HepG2 (cell line): ENCODE measurements around the gene INO80C. TPM values are rescaled to one million over a fixed set of nuclear protein-coding genes. Genes with fewer than 3 reads are reported as not detected.

Experiments used
- ATAC-seq: fragments of 200-7000 bp; cut with Tn5 transposase; 3 replicates; pipeline ENCODE4 v1.9.1; 2020; ENCODE audit warnings: mild to moderate bottlenecking, moderate library complexity
- BruUV-seq: library from RNA; stranded (reverse); fragments of 400-500 nt; replicated peaks from 2 replicates; lab custom pipeline; 2021; lab: Mats Ljungman, UMichigan
- CTCF ChIA-PET: fragments of 300-600 bp; formaldehyde crosslinking; extraction: SDS; loops from one replicate; lab custom pipeline; 2021; ENCODE audit warnings: low total read pairs, inconsistent platforms, low intra/inter-chr PET ratio; lab: Yijun Ruan, JAX
- POLR2A ChIA-PET: fragments of 350-600 bp; sonication (Branson Sonifier 250); formaldehyde crosslinking; loops from one replicate; lab custom pipeline; 2020; ENCODE audit warnings: antibody characterized with exemption, inconsistent platforms; lab: Yijun Ruan, JAX
- DNase-seq: peaks from one replicate; pipeline ENCODE4 v3.0.0-alpha.2; 2015; ENCODE audit warnings: low spot score
- FAIRE-seq: peaks from 3 replicates; lab custom pipeline; 2011; peaks lifted over from hg19 to GRCh38; lab: Jason Lieb, UNC
- H2AFZ ChIP-seq: one replicate; pipeline ENCODE4 v1.6.1; 2011; ENCODE audit warnings: low read length, inconsistent platforms
- H3K27ac ChIP-seq: fragments of 300-600 bp; 3 replicates; pipeline ENCODE4 v1.8.0; 2011; ENCODE audit warnings: mixed run types, mild to moderate bottlenecking, mixed read lengths, low read length, inconsistent platforms; ENCODE audit not compliant: insufficient read depth; ENCODE audit errors: extremely low read length
- H3K27me3 ChIP-seq, 2 experiments: fragments of 200-600 bp in 1 of 2; 2 replicates in 1 of 2; 3 replicates in 1 of 2; pipeline versions ENCODE4 v1.6.0 to v1.8.0; 2011; ENCODE audit warnings: low read length in 2 of 2, mild to moderate bottlenecking in 2 of 2, moderate library complexity in 2 of 2, inconsistent platforms in 1 of 2; ENCODE audit not compliant: insufficient read depth in 2 of 2, control insufficient read depth in 1 of 2
- H3K36me3 ChIP-seq, 2 experiments: fragments of 200-600 bp in 1 of 2; replicated peaks in 1 of 2; 2 replicates in 1 of 2; 3 replicates in 1 of 2; pipeline versions ENCODE4 v1.5.1 to v1.8.0; 2011; ENCODE audit warnings: low read length in 2 of 2, inconsistent platforms in 1 of 2; ENCODE audit not compliant: insufficient read depth in 2 of 2, control insufficient read depth in 1 of 2
- H3K4me1 ChIP-seq: 2 replicates; pipeline ENCODE4 v1.5.1; 2012; ENCODE audit warnings: low read length, inconsistent platforms; ENCODE audit not compliant: insufficient read depth
- H3K4me2 ChIP-seq: 2 replicates; pipeline ENCODE4 v1.6.0; 2011; ENCODE audit warnings: low read depth, low read length, inconsistent platforms
- H3K4me3 ChIP-seq, 3 experiments: fragments of 200-600 bp in 1 of 3; sonication (generic), shearing (Covaris generic) in 1 of 3; replicated peaks in 1 of 3; 2 replicates each; pipeline ENCODE4 v1.5.1; 2011 to 2016; ENCODE audit warnings: low read length in 3 of 3, inconsistent platforms in 2 of 3, low read depth in 2 of 3, mild to moderate bottlenecking in 2 of 3, control low read depth in 1 of 3, mixed read lengths in 1 of 3; ENCODE audit not compliant: insufficient read depth in 1 of 3
- H3K79me2 ChIP-seq: one replicate; pipeline ENCODE4 v1.6.1; 2011; ENCODE audit warnings: low read length, inconsistent platforms; ENCODE audit not compliant: insufficient read depth
- H3K9ac ChIP-seq: 2 replicates; pipeline ENCODE4 v1.6.0; 2011; ENCODE audit warnings: mild to moderate bottlenecking, low read depth, low read length, inconsistent platforms; ENCODE audit not compliant: insufficient read depth
- H3K9me3 ChIP-seq: 2 replicates; pipeline ENCODE4 v1.5.1; 2012; ENCODE audit warnings: mild to moderate bottlenecking, low read length
- H4K20me1 ChIP-seq: 2 replicates; pipeline ENCODE4 v1.6.0; 2011; ENCODE audit warnings: inconsistent platforms, mild to moderate bottlenecking, low read length, moderate library complexity; ENCODE audit not compliant: insufficient read depth
- BRD4 ChIP-seq: sonication (generic); formaldehyde crosslinking; IDR thresholded peaks from 2 replicates; pipeline ENCODE4 v1.4.0; 2020; ENCODE audit warnings: missing genetic modification reagents
- MAFF ChIP-seq: IDR thresholded peaks from 2 replicates; pipeline ENCODE4 v1.6.1; 2011; ENCODE audit warnings: low read depth, low read length, improper control_type of control experiment
- MAFK ChIP-seq, 2 experiments: IDR thresholded peaks in 1 of 2; conservative IDR thresholded peaks in 1 of 2; 2 replicates each; pipeline ENCODE4 v1.6.1; 2011; ENCODE audit warnings: improper control_type of control experiment in 2 of 2, low read length in 2 of 2
- MTF1 ChIP-seq: sonication (generic); formaldehyde crosslinking; IDR thresholded peaks from 2 replicates; pipeline ENCODE4 v1.5.0; 2020; ENCODE audit warnings: missing genetic modification reagents
- NCOA5 ChIP-seq: sonication (generic); formaldehyde crosslinking; IDR thresholded peaks from 2 replicates; pipeline ENCODE4 v1.4.0; 2020; ENCODE audit warnings: missing genetic modification reagents
- NFE2L2 ChIP-seq: fragments of 150-350 bp; IDR thresholded peaks from 2 replicates; pipeline ENCODE4 v1.6.1; 2014; ENCODE audit warnings: low read length
- PAWR ChIP-seq: sonication (generic); formaldehyde crosslinking; IDR thresholded peaks from 2 replicates; pipeline ENCODE4 v1.4.0; 2020; ENCODE audit warnings: missing genetic modification reagents, mild to moderate bottlenecking, borderline replicate concordance
- RELA ChIP-seq: sonication (generic); formaldehyde crosslinking; IDR thresholded peaks from 2 replicates; pipeline ENCODE4 v1.4.0; 2020; ENCODE audit warnings: missing genetic modification reagents
- SIX4 ChIP-seq: sonication (generic); formaldehyde crosslinking; IDR thresholded peaks from 2 replicates; pipeline ENCODE4 v1.4.0; 2020; ENCODE audit warnings: missing genetic modification reagents
- SP1 ChIP-seq, 2 experiments: fragments of 450-650 bp in 1 of 2; sonication (generic) in 1 of 2; formaldehyde crosslinking in 1 of 2; IDR thresholded peaks; 2 replicates each; pipeline versions ENCODE4 v1.4.0 to v1.6.1; 2016 to 2020; ENCODE audit warnings: missing genetic modification reagents in 1 of 2
- THRA ChIP-seq: sonication (generic); formaldehyde crosslinking; IDR thresholded peaks from 2 replicates; pipeline ENCODE4 v1.4.0; 2020; ENCODE audit warnings: missing genetic modification reagents, borderline replicate concordance
- ZNF101 ChIP-seq: sonication (generic); formaldehyde crosslinking; IDR thresholded peaks from 2 replicates; pipeline ENCODE4 v1.4.0; 2020; ENCODE audit warnings: mild to moderate bottlenecking, low read depth, missing genetic modification reagents, borderline replicate concordance
- ZNF121 ChIP-seq: sonication (generic); formaldehyde crosslinking; IDR thresholded peaks from 2 replicates; pipeline ENCODE4 v1.5.0; 2020; ENCODE audit warnings: mild to moderate bottlenecking, missing genetic modification reagents
- ZNF3 ChIP-seq: IDR thresholded peaks from 2 replicates; pipeline ENCODE4 v1.7.0; 2017; ENCODE audit warnings: inconsistent platforms
- ZNF550 ChIP-seq: sonication (generic); formaldehyde crosslinking; IDR thresholded peaks from 2 replicates; pipeline ENCODE4 v1.4.0; 2020; ENCODE audit warnings: mild to moderate bottlenecking, missing genetic modification reagents, borderline replicate concordance
- ZNF782 ChIP-seq: sonication (generic); formaldehyde crosslinking; IDR thresholded peaks from 2 replicates; pipeline ENCODE4 v1.4.0; 2020; ENCODE audit warnings: missing genetic modification reagents, mild to moderate bottlenecking, borderline replicate concordance
- ZSCAN22 ChIP-seq: sonication (generic); formaldehyde crosslinking; IDR thresholded peaks from 2 replicates; pipeline ENCODE4 v1.4.0; 2020; ENCODE audit warnings: mild to moderate bottlenecking, missing genetic modification reagents
- ZSCAN25 ChIP-seq: sonication (generic); formaldehyde crosslinking; IDR thresholded peaks from 2 replicates; pipeline ENCODE4 v1.8.0; 2022; ENCODE audit warnings: mild to moderate bottlenecking, missing genetic modification reagents
- WGBS: methylation state at CpG from one replicate; pipeline ENCODE4 v1.1.6; 2017; ENCODE audit warnings: low lambda C conversion rate; 5-methylcytosine and 5-hydroxymethylcytosine counted together
- in situ Hi-C: cut with HindIII; loops from 2 replicates; pipeline ENCODE4 v1.10.0; 2017; ENCODE audit warnings: low pct_unique_long_range_greater_than_20kb; ENCODE audit not compliant: extremely low pct_ligation_motif_present
- intact Hi-C: fragments of 100-400 bp; cut with micrococcal nuclease; formaldehyde crosslinking; loops from one replicate; pipeline ENCODE4 v1.10.0; 2022; ENCODE audit not compliant: unreplicated experiment
- polyA plus RNA-seq, 8 experiments: library from polyadenylated mRNA; depleted of rRNA in 3 of 8; stranded (reverse) in 7 of 8; unstranded in 1 of 8; fragments of >200 nt; fragmentation: Illumina TruSeq in 4 of 8; extraction: Trizol in 4 of 8; gene quantifications; 2 replicates each; pipeline versions ENCODE4 v1.2.1 to v1.2.3, GENCODE V29; 2011 to 2016; ENCODE audit warnings: low read depth in 4 of 8, missing spikeins in 1 of 8, mixed read lengths in 1 of 8; ENCODE audit not compliant: insufficient read depth in 1 of 8
- total RNA-seq, 5 experiments: library from RNA; depleted of rRNA; stranded (reverse); fragments of >200 nt; fragmentation: Illumina TruSeq; extraction: Trizol; gene quantifications; 2 replicates each; pipeline ENCODE4 v1.2.3, GENCODE V29; 2016; ENCODE audit warnings: low read depth in 1 of 5

The INO80C gene
- total and polyA plus RNA-seq, 2 of the 13 experiments (the other 11 are each of a cell fraction or from before 2014, with no cell fraction given) = 8.2 to 15.4 TPM

- no peaks in the 10 kb centered on the region for H3K36me3 ChIP-seq
- H2AFZ ChIP-seq = peak overlapping the region; percentile 5
- TF ChIP-seq NCOA5 (CRISPR knock-in tag) = no peak
- 0 out of 4 replicates have a peak, but pooled peaks of 1 of the 2 experiments have one; percentile 6 for TF ChIP-seq MAFK (conservative IDR thresholded peaks at IDR 0.05 in 1 of 2, IDR thresholded peaks at IDR 0.05 in 1 of 2; ENCODE audit: low read length in 2 of 2)
- TF ChIP-seq, all 625 proteins: peak for 1
- Histone ChIP-seq H3K9me3 (no peaks in the 10 kb centered on the region), H3K4me3 (no peak overlapping the region), H3K9ac (no peak overlapping the region), H3K79me2 (no peaks in the 10 kb centered on the region), H3K4me1 (peaks cover 35% of the 10 kb centered on the region), H3K27me3 (no peaks in the 10 kb centered on the region), H3K4me2 (no peak overlapping the region), H3K27ac (no peak overlapping the region), H4K20me1 (no peaks in the 10 kb centered on the region)
- no peak for ATAC-seq
- 84% methylated on average over 10 of the region's 10 CpGs for WGBS
- ChIA-PET CTCF (no interaction called here), POLR2A (interaction anchor here (1.2 to 1.4 kb wide), 2 partner anchors 22 to 42 kb away, joined by 3 to 4 read pairs; partner anchors contain the start of gene INO80C)
- in situ Hi-C loops (no loop called here), intact Hi-C loops (loop anchor here (5.0 kb wide), 1 partner anchor 41 kb away; the partner anchor contains the start of gene INO80C)
- BruUV-seq = no TSS peak
- FAIRE-seq = no peak
- no peak for DNase-seq
Observed at GRCh38 chr18:35455926-35456763, 41.6 kb downstream of the INO80C start.

- no peak overlapping the region for H3K4me3 ChIP-seq
- H2AFZ ChIP-seq = no peak overlapping the region
- no TSS peak for BruUV-seq
- H3K36me3 ChIP-seq = no peaks in the 10 kb centered on the region
- FAIRE-seq (no peak), ATAC-seq (no peak), DNase-seq (no peak)
- no peak overlapping the region for H3K9ac ChIP-seq
- ChIA-PET POLR2A (interaction anchor here (1.2 kb wide), 1 partner anchor 24 kb away, joined by 3 read pairs; no protein-coding TSS in a partner anchor), CTCF (no interaction called here)
- no peaks in the 10 kb centered on the region for H3K27me3 ChIP-seq
- in situ Hi-C loops (no loop called here), intact Hi-C loops (loop anchor here (5.0 kb wide), 1 partner anchor 42 kb away; the partner anchor contains the start of gene INO80C)
- peaks cover 31% of the 10 kb centered on the region for H3K4me1 ChIP-seq
- H3K4me2 ChIP-seq = no peak overlapping the region
- H3K9me3 ChIP-seq = no peaks in the 10 kb centered on the region
- no peak overlapping the region for H3K27ac ChIP-seq
- H3K79me2 ChIP-seq = no peaks in the 10 kb centered on the region
- no peaks in the 10 kb centered on the region for H4K20me1 ChIP-seq
- TF ChIP-seq PAWR (CRISPR knock-in tag) (no peak), ZNF550 (CRISPR knock-in tag) (no peak), ZSCAN25 (CRISPR knock-in tag) (no peak), SIX4 (no peak), MAFF (peak; percentile 69), ZNF3 (CRISPR knock-in tag) (no peak), NFE2L2 (peak; percentile 81), RELA (CRISPR knock-in tag) (no peak), ZNF121 (CRISPR knock-in tag) (no peak), ZNF782 (CRISPR knock-in tag) (no peak), ZNF101 (CRISPR knock-in tag) (no peak), THRA (CRISPR knock-in tag) (no peak), SP1 (IDR thresholded peaks at IDR 0.05) (no peak), SP1 (CRISPR knock-in tag; IDR thresholded peaks at IDR 0.05) (no peak), MTF1 (CRISPR knock-in tag) (no peak), MAFK (conservative IDR thresholded peaks at IDR 0.05 in 1 of 2, IDR thresholded peaks at IDR 0.05 in 1 of 2; ENCODE audit: low read length in 2 of 2) (peak; percentile 70 to 88), ZSCAN22 (CRISPR knock-in tag) (no peak), BRD4 (no peak)
Observed at GRCh38 chr18:35454803-35455202, 43.0 kb downstream of the INO80C start.
